ENCODE results near the gene PRKN.
"Not testable (repeated sequence)": the region's sequence is repeated elsewhere in the genome, so short reads cannot be mapped to it uniquely, and the experiment has no call there.

GRCh38 chr6:161861061-161861460, 866.5 kb downstream of the PRKN start:
- not testable (repeated sequence) for TF ChIP-seq CTCF (IDR thresholded peaks at IDR 0.05; ENCODE audit: borderline replicate concordance, extremely low read depth, low read length, poor library complexity, severe bottlenecking); EZH2 (IDR thresholded peaks at IDR 0.05; ENCODE audit: borderline replicate concordance, low read depth, low read length, severe bottlenecking)

All from DND-41 (cell line).